Activated CD8-positive, alpha-beta memory T cell treated with anti-CD3 and anti-CD28 coated beads, Interleukin-2, amount 50 U/mL, for 1 hour (primary cell): ENCODE results near the gene SLC24A3.

ENCODE experiments used
- DNase-seq: peaks from one replicate; pipeline ENCODE4 v3.0.0-alpha.2; 2020; ENCODE audit errors: extremely low read depth

The SLC24A3 gene

DNA sequence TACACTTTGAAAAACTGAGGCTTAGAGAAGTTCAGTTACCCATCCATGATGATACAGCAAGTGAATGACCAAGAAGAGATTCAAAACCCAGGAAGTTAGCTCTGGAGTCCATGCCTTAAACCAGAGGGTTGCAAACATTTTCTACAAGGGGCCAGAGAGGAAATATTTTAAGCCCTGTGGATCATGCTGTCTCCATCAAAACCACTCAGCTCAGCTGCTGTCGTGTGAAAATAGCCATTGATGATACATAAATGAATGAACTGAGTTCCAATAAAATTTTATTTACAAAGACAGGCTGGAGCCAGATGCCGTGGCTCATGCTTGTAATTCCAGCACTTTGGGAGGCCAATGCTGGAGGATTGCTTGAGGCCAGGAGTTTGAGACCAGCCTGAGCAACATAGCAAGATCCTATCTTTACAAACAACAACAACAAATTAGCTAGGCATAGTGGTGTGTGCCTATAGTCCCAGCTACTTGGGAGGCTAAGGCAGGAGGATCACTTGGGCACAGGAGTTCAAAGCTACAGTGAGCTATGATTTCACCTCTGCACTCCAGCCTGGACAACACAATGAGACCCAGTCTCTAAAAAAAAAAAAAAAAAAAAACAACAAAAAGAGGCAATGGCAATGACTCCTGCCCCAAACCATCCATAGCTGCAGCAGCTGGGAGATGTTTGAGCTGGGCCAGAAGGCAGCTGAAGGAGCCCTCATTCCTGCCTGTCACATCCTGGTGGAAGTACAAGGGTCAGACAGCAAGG, 501.6 kb downstream of the SLC24A3 start:
- DNase-seq, result no peak

DNA sequence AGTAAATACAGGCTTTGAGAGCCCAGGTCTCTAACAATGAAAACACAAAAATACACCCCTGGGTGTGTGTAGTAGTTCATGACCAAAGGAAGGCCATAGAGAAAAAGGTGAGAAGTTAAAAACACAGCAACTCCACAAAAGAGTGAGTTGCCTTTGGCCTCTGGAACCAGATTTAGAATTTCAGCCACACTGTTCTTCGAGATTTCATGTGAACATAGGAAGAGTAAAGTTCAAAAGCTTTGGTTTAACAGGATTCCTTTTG, 502.1 kb downstream of the SLC24A3 start:
- DNase-seq, result no peak

DNA sequence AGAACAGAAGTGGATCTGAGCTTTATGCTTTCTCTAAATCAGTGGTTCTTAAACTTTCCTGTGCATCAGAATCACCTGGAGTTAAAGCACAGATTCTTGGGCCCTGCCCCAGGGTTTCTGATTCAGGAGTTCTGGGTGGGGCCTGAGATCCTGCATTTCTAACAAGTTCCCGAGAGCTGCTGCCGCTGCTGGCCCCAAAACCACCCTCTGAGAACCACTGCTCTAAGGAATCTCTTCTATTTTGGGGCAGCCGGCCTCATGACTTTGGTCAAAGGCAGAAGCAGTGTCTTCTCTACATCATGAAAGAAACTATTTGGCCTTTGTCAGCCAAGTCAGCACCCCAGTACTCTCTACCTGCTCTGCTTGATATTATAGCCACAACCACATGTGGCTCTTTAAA, 503.5 kb downstream of the SLC24A3 start:
- DNase-seq, result no peak

DNA sequence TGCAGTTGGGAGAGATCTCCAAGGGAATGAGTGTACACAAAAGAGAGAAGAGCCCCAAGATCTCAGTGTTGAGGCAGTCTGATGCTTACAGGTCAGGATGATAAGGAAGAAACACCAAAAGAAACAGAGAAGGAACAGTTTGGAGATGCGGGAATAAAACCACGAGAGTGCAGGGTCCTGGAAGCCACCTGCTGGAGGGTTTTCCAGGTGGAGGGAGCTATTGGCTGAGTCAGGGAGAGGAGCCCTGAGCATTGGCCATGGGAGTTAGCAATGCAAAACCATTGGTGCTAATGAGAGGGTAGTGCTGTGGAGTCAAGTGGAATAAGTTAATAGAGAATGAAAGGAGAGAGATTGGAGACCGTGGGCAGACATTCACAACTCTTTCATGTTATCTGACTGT, 506.4 kb downstream of the SLC24A3 start:
- no peak for DNase-seq

DNA sequence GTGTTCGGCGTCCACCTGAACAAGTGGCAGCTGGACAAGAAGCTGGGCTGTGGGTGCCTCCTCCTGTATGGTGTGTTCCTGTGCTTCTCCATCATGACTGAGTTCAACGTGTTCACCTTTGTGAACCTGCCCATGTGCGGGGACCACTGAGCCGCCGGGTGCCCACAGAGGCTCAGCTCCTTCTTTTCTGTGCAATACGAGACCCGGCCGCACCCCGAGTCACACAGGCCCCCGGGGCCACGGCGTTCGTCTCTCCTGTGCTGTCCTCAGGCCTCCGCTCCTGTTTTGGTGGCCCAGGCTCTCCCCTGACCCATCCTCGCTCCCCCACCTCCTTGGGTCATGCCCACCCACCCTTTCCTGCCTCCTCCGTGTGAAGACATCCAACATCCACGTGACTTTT, 508.5 kb downstream of the SLC24A3 start:
- DNase-seq, result no peak

DNA sequence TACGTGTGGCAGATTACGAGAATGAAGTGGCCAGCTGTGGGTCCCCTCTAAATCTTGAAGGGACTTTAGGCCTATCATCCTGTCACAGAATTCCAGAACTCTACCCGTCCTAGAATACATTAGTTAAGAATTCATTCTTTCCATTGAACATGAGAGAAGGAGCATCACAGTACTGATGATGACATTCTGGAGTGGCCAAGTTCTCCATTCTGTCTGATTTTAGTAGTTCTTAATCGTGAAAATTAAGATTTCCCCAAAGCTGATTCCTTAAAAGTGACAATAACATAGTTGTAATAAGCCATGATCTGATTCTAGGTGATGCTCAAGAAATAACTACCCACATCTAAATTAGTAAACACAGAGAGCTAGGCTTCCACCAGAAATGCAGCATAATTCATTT, 510.6 kb downstream of the SLC24A3 start:
- no peak for DNase-seq

DNA sequence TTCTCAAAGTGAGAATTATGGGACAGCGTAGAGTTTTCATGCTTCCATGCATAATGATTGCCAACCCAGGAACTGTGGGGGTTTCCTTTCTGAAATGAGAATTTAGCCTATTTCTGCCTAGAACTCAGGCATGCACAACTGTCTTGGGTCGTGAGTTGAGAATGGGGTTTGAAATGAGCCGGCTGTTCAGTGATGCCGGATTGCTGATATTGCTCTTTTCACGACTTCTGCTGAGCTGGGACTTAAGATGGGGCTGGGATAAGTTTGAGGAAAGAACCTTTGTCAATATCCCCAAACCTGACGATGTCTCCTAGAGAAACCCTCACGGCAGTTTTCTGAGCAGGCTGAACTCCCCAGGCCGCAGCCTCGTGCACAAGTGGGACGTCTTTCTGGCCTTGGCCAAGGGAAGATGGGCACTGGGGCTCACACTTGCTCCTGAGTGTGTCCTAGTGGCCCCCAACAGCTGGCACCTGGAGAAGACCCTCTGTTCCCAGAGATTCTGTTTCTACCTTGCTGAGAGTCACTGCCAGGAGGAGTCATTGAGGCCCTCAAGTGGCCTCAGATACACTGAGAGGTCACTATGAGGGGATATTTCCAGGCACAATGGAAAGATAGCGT, 511.5 kb downstream of the SLC24A3 start:
- DNase-seq, result no peak

DNA sequence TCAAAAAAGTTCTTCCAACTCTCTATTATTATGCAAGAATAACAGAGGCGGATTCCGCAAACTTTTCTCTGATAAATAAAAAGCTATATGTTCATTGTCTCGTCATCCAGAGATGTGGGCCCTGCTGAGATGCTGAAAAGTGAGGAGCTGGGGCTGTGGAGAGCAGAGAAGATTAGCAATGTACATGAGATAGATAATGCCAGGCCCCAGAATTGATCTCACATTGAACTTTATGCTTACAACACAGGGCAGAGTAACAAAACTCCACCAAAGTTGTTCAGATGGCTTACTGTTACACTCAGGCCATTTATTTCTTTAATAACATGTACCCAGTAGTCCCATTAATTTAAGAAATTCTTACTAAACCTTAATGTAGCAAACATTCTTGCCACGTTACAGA, 512.9 kb downstream of the SLC24A3 start:
- DNase-seq, result no peak

DNA sequence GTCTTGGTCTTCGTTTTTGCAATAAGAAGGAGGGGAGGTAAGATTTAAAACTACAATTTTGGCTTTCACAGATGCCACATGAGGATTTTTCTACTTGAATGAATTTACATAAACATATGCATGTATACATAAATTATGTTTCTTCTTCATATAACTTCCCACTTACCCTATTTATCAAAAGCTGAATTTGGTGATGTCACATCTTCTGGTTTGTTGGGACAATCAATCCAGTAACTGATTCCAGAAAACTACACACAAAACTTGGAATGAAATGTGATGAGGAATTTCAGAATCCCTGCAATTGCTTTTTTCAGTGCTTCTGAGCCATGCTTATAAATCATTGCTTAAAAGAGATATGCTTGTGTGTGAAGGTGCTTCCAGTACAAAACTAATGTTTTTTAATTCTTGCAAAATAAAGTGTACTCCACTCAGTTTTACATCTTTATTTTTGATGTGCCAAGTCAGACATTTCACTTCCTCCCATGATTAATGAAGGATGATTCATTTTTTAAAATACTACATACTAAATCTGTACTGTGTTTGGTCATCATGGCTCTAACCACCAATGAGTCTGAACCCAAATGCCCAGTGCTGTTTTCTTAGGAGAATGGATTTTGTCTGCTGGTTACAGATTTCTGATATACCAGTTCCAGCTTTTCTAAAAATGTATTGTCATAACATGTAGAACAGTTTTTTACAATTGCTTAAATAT, 513.5 kb downstream of the SLC24A3 start:
- no peak for DNase-seq

DNA sequence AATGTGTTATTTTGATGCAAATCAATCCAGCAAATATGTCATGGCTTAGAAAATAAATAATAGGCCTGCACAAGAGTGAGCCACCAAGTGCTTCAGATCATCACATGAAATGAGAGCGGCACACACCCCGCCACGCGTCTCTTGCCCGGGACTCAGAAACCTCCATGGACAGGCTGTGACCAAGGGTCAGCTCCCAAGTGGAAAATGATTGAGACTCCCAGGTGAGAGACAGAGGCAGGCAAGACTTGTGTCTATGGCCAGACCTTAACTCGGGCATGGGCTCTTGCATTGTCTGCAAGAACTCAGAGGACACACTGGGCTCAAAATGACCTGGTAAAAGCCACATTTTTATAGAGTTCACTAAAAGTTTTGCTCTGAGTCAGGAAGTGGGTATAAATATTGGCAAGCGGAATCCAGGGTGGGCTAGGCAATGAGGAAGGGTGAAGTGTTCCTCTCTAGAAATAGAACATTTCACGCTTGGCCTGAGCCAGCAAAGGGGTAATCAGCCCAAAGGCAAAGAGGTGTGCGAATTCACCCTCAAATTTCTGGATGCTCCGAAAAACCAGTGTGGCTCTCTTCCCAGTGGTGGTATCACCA, 514.9 kb downstream of the SLC24A3 start:
- DNase-seq, result no peak

DNA sequence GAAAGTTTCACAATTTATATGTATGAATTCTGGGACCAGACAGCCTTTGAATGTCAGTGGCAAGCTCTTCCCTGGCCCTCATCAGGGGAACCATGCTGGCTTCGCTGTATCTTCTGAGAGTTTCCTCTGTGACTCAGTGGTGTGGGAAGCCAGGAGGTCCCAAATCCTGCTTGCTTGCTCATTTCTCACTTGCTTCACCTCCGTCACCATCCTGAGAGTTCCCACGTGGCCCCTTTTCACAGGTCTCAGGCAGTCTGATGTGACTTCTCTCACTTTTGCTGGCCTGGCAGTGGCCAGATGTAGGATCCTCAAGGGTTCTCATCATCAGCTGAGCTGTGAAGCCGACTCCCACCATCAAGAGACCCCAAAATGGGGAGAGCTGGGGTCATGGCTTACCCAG, 517.2 kb downstream of the SLC24A3 start:
- no peak for DNase-seq

DNA sequence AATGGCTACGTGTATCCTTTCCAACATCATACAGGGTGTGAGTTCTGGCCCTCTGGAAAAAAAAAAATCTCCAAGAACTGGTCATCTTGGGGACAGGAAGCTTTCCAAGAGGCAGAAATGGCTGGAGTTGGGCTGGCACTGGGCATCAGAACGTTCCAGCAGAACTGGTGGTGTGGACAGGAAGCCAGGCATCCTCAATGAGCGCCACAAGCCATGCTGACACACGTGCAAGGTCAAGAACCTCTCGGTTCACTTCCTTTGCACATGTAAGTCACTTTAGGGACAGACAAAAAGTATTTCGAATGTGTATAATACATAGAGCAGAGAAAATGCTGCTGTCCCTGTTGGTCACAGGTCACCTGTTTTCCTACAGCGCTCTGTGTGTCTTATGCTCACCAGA, 518.3 kb downstream of the SLC24A3 start:
- no peak for DNase-seq

DNA sequence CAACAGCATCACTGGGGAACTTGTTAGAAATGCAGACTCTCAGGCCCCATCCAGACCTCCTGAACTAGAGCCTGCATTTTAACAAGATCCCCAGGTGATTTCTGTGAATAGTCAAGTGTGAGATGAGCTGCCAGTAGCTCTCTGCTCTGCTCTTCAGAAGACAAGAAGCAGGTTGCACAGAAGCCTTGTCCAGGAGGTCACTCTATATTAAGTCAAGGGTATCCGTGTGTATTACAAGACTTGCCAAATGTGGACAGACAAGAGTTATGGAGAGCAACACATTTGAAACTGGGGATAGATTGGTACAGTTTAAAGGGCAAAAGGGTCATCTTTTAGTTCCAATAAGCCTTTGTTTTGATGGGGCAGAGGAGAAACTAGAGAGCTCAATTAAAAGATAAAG, 522.4 kb downstream of the SLC24A3 start:
- no peak for DNase-seq

DNA sequence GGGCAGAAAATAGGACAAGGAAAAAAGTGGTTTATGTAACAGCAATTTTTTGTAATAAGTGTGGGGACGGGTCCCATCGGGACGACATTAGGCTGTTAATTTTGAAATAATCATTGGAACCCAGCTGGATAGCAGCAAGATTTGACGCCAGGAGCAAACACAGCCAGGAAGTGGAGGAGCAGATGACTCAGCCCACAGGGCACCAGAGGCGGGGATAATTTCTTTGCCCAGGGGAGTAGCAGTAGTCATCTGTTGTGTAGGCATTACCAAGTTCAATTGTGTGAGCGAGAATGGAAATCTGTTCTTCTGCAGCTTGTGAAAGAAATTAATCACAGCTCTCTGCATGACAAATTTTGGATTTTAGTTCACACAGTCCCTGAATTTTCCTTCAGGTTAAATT, 523.0 kb downstream of the SLC24A3 start:
- no peak for DNase-seq

DNA sequence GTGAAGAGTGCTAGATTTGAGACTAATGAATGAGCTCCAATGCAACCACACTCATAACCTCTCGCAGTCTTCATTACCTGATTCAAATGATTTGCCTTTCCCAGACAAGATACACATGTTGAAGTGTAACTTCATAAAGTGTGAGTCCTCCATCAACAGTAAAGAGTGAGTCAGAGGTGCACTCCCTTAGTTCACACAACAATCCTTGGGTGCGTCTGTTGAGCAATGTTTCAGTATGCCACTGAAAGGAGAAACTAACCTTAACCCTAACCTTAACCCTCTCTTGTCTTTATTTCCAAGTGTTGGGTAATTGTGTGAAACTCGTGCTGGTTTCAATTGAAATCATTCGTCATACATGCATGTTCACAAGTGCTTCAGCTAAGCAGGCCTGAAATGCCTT, 524.6 kb downstream of the SLC24A3 start:
- no peak for DNase-seq

DNA sequence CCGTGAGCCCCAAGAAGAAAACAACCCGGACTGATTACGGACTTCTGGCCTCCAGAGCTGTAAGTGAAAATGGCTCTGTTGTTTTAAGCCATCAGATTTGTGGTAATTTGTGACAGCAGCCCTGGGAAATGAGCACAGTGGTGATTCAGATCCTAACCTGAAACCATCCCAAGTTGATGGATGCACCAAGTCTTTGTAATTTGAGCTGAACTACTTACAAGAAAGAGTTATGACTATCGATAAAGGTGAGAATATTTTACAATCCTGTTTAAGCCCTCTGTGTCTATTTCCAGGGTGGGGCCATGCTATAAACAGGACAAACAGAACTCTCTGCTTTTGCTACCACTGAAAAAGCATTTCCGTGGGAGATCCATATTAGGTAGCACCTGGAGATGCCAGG, 526.5 kb downstream of the SLC24A3 start:
- DNase-seq, result no peak

DNA sequence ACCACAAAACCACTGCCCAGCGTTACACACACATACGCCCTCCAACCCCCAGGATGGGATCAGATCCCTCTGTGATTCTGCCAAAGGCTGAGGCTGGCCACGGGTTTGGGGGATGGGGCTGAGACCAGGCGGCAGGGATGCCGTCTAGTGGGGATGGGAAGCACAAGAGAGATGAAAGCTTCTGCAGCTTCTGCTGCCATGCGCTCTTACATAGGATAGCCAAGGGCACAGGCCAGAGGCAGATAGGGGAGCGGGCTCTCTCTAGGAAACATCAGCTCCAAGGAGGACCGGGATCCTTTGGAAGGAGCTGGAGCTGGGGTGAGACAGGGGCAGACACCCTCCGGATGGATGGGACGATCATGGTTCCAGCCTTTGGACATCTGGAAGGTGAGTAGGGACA, 526.9 kb downstream of the SLC24A3 start:
- no peak for DNase-seq

DNA sequence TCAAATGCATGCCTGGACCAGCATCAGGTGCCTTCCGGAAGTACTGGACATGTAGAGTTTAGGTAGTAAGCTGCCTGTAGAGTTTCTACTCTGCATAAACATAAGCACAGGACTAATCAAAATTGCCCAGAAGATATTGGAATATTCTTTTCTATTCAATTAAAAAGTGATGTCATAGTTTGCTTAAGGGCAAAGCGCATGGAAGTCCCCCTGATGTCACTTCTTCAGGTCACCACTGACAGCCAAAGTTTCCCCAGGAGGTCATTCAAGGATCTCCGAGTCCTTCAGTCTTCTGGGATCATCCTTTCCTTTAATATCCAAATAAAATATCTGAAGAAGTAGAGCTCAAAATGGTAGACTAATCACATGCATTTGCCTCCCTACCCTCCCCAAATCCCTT, 528.1 kb downstream of the SLC24A3 start:
- DNase-seq, result no peak

DNA sequence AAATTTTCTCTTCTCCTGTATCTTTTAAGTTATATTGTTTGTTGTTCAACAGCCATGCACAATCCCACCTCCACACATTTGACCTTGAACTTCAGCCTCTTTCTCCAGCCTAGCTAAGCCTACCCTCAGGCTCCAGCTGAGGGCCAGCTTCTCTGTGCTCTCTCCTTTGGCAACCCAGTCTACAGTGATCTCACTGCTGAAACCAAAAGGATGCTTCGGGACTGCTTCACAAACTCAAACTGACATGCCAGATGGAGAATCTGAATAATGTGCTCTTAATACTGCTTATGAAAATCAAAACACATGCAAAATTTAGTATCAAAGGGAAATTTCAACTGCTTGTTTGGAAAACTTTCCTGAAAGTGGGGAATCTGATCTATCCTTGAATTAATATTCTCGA, 529.5 kb downstream of the SLC24A3 start:
- DNase-seq, result no peak

DNA sequence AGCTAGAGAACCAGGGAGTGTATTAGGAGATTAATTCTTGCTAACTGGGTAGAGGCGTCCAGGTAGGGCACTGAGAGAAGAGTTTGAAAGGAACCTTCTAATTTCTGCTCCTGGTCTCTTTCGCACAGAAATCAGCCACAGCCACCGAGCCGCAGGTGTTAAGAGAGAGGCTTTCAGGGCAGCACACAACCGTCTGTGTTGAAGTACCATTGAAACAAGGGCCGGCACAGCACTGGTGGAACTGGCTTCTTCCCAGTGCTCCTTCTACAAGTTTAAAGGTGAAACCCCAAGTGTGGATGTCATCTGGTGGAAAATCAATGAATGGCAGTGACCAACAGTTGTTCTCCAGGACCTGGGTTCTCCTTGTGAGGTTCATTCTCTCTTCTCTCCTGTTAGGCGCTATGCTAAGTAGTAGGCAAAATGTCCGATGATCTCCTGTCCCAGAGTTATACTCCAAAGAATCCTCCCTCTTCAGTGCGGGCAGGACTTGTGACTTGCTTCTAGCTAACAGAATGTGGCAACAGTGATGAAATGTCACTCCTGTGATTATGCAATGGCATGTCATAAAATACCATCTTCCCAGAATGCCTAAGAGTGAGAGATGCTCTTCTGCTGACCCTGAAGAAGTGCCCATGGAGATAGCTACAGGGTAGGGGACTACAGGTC, 530.7 kb downstream of the SLC24A3 start:
- no peak for DNase-seq

DNA sequence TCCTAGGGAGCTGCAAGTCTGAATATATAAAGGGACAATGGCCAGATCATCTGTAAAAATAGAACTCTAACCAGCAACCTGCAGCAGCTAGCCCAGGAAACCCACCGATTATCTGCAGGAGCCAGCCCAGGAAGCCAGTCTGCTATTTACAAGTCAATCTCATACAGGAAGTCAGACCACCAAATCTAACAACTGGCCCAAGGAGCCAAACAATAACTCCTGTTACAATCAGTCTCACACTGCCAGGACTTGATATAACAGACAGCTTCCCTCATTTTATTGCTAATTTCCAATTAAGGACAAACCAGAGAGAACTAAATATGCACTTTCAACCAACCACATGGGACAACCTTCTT, 531.2 kb downstream of the SLC24A3 start:
- no peak for DNase-seq

DNA sequence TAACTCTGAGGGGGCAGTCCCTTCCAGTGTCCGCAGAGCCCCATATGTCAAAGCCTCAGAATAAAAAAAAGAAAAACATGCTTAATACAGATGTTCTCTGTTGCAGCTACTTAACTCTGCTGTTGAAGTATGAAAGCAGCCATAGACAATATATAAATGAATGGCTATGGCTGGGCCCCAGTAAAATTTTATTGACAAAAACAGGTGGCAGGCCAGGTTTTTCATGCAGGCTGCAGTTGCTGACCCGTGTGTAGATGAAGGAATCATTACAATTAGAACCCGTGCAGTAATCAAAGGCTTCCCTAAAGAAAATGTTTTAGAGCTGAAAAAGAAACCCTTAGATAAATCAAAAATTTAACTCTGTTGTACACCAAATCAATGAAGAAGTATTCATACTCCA, 532.7 kb downstream of the SLC24A3 start:
- DNase-seq, result no peak

DNA sequence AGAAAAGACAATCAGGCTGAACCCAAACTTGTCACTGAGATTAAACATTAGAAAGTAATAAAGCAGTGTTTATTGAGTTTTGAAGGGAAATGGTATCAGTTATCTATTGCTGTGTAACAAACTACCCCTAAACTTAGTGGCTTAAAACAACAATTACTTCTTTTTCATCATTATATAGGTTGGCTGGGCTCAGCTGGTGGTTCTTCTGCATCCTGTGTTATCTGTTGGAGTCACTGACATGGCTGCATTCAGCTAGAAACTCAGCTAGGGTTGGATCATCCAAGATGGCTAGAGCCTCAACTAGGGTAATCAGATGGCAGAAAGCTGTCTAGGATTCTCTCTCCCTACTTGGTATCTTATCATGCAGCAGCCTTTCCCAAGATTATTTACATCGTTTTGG, 533.1 kb downstream of the SLC24A3 start:
- no peak for DNase-seq
